Melanocyte of skin (primary cell): ENCODE results near the gene ARRDC2. TPM values are rescaled to one million over a fixed set of nuclear protein-coding genes. Genes with fewer than 3 reads are reported as not detected.

Experiments
- small RNA-seq, 2 donors: library from RNA; depleted of rRNA; stranded (forward); fragments of <200 nt; gene quantifications; one replicate each; pipeline ENCODE3, GENCODE V24; 2012
- total RNA-seq, 2 donors: library from RNA; depleted of rRNA; stranded (reverse); fragments of >200 nt; gene quantifications; 2 replicates each; pipeline ENCODE4 v1.2.3, GENCODE V29; 2012

Gene ARRDC2
- 1 to 10 TPM; 8.0 to 8.6 TPM for total RNA-seq

DNA sequence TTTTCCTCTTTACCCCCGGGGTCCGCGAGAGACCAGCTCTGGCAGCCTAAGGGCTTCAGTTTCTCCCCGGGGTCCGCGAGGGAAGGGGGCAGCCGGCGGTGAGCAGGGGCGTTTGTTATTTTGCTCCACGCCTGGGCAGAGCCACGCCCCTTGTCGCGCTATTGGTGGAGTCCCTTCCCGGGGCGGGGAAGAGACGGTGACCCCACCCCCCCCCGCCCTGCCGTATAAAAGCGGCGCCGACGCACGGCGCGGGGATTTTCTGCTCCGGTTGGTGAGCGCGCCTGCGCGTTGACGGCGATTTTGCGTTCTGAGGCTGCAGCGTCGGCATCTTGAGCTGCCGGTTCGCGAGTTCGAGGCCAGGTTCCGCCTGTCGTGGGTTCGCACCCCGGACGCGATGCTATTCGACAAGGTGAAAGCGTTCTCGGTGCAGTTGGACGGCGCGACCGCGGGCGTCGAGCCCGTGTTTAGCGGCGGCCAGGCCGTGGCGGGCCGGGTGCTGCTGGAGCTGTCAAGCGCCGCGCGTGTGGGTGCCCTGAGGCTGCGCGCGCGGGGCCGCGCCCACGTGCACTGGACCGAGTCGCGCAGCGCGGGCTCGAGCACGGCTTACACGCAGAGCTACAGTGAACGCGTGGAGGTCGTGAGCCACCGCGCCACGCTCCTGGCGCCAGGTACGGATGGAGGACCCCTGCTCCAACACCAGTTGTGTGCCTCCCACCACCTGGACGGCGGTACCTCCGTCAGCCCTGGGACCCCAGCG is at the start of gene ARRDC2:
Gene ARRDC2, plus strand, starts transcription at position 254 of the 757 bp plus-strand sequence. Its CDS starts 141 bp downstream, at position 395.

DNA sequence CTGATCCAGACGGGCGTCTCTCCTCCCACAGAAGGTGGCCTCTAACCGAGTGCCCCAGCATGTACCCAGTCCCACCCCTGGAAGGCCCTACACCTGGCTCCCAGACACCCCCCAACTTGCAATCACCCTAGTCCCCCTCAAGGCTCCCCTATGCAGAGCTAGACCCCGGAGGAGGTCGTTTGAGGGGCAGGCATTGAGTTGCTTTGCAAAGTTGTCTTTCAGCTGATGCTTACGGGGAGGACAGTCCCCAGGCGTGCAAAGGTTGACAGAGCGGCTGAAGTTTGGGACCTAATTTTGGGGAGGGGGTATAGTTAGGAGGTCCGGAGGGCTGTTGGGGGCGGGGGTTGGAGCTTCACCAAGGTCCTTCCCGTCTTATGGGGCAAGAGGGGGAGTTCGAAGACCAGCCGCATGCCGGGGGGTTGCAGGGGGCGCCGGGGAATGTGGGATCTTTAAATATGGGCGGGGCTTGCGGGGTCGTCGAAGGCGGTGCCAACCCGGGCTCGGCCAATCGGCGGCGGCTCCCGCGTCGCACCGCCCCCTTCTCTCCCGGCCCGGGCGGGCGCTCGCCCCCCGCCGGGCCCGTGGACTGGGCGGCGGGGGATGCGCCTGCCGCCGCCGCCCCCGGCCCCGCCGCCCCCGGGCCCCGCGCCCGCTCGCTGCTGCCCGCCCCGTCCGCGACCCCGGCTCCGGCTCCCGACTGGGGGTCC is 41.3 kb upstream of the ARRDC2 start, which contains the start of gene KCNN1:
Gene KCNN1, plus strand, starts transcription at position 558 of the 707 bp plus-strand sequence. CDS start 6,782 bp downstream, outside the sequence.

Small RNAs within 50 kb of the gene (small RNA-seq; reads per million reads assigned to genes)
- 0 reads per million in 2 donors for gene RNA5SP468

Other genes with a start within 250 kb of the ARRDC2 start
- under 1 TPM in 1 of 2 donors, not detected in 1; under 0.01 TPM for gene B3GNT3, start 213.0 kb upstream of the ARRDC2 start, total RNA-seq
- gene INSL3, start 186.7 kb upstream of the ARRDC2 start, total RNA-seq, result under 1 TPM in 1 of 2 donors, not detected in 1; 0.34 TPM
- 1 to 10 TPM; 2.7 to 3.1 TPM for gene JAK3, start 160.2 kb upstream of the ARRDC2 start, total RNA-seq
- 100 to 1,000 TPM; 512 to 673 TPM for gene RPL18A, start 148.3 kb upstream of the ARRDC2 start, total RNA-seq
- gene SLC5A5, start 136.2 kb upstream of the ARRDC2 start, total RNA-seq, result not detected
- gene CCDC124, start 75.2 kb upstream of the ARRDC2 start, total RNA-seq, result 10 to 100 TPM; 24.8 to 40.6 TPM
- gene KCNN1, start 41.1 kb upstream of the ARRDC2 start, total RNA-seq, result under 1 TPM; under 0.01 to 0.33 TPM
- 1 to 10 TPM in 1 of 2 donors, under 1 TPM in 1; 0.69 to 2.0 TPM for gene IL12RB1, start 78.8 kb downstream of the ARRDC2 start, total RNA-seq
- 1 to 10 TPM; 3.1 to 4.0 TPM for gene MAST3, start 89.6 kb downstream of the ARRDC2 start, total RNA-seq
- gene PIK3R2, start 145.0 kb downstream of the ARRDC2 start, total RNA-seq, result 10 to 100 TPM; 19.0 to 31.7 TPM
- gene IFI30, start 165.6 kb downstream of the ARRDC2 start, total RNA-seq, result 1 to 10 TPM; 6.7 to 9.6 TPM
- 10 to 100 TPM; 14.8 to 28.0 TPM for gene MPV17L2, start 185.0 kb downstream of the ARRDC2 start, total RNA-seq
- 1 to 10 TPM; 6.9 to 7.7 TPM for gene RAB3A, start 195.9 kb downstream of the ARRDC2 start, total RNA-seq
- under 1 TPM in 1 of 2 donors, not detected in 1; 0.33 TPM for gene PDE4C, start 218.3 kb downstream of the ARRDC2 start, total RNA-seq